ENCODE measurements around the gene HES7.

HES7 gene

GRCh38 chr17:8125154-8125946, 1.4 kb upstream of the HES7 start:
- Histone ChIP-seq H3K9me2 (replicated peaks; ENCODE audit: insufficient read depth, low read length) (no peaks in the 10 kb centered on the region), H3K27me3 (replicated peaks; ENCODE audit: insufficient read depth, low read length) (peaks cover 48% of the 10 kb centered on the region), H3K4me1 (ENCODE audit: low read length) (peaks cover 25% of the 10 kb centered on the region), H3K4me2 (ENCODE audit: low read depth, low read length) (peak overlapping the region; percentile 100), H2AFZ (ENCODE audit: low read length) (0 out of 2 replicates have a peak overlapping the region, but pooled peaks have one; percentile 93), H3F3A (ENCODE audit: insufficient read depth, low read length) (peaks cover 38% of the 10 kb centered on the region), H3K9ac (ENCODE audit: low read length) (peak overlapping the region; percentile 37; the same call in 1 of the 2 replicates), H3K9me3 (replicated peaks; ENCODE audit: insufficient read depth, low read length) (no peaks in the 10 kb centered on the region), H3K79me2 (ENCODE audit: low read length) (no peaks in the 10 kb centered on the region), H3K36me3 (replicated peaks; ENCODE audit: insufficient read depth, low read length) (no peaks in the 10 kb centered on the region), H3K27ac (ENCODE audit: low read length) (no peak overlapping the region), H4K20me1 (ENCODE audit: insufficient read depth, low read length) (no peaks in the 10 kb centered on the region), H3K4me3 (ENCODE audit: low read length) (peak overlapping the region; percentile 84)
- no peak for TF ChIP-seq EZH2 (optimal IDR thresholded peaks at IDR 0.05; ENCODE audit: low read depth, low read length)
- no peak for TF ChIP-seq CTCF (IDR thresholded peaks at IDR 0.05; ENCODE audit: low read length)
- TF ChIP-seq EZH2phosphoT487 (IDR thresholded peaks at IDR 0.05; ENCODE audit: low read length), result no peak
- peak; percentile 65 for DNase-seq

GRCh38 chr17:8124350-8125153, 646 bp upstream of the HES7 start:
- Histone ChIP-seq H3K9me2 (replicated peaks; ENCODE audit: insufficient read depth, low read length) (no peaks in the 10 kb centered on the region), H4K20me1 (ENCODE audit: insufficient read depth, low read length) (no peaks in the 10 kb centered on the region), H2AFZ (ENCODE audit: low read length) (no peak overlapping the region), H3K27me3 (replicated peaks; ENCODE audit: insufficient read depth, low read length) (peaks cover 40% of the 10 kb centered on the region), H3K9me3 (replicated peaks; ENCODE audit: insufficient read depth, low read length) (no peaks in the 10 kb centered on the region), H3K79me2 (ENCODE audit: low read length) (no peaks in the 10 kb centered on the region), H3K36me3 (replicated peaks; ENCODE audit: insufficient read depth, low read length) (no peaks in the 10 kb centered on the region), H3K9ac (ENCODE audit: low read length) (peak overlapping the region; percentile 5; the same call in 1 of the 2 replicates), H3F3A (ENCODE audit: insufficient read depth, low read length) (peaks cover 45% of the 10 kb centered on the region), H3K4me2 (ENCODE audit: low read depth, low read length) (peak overlapping the region; percentile 100), H3K4me3 (ENCODE audit: low read length) (peak overlapping the region; percentile 84), H3K27ac (ENCODE audit: low read length) (no peak overlapping the region), H3K4me1 (ENCODE audit: low read length) (peaks cover 25% of the 10 kb centered on the region)
- DNase-seq, result peak; percentile 22
- TF ChIP-seq CTCF (IDR thresholded peaks at IDR 0.05; ENCODE audit: low read length) (no peak), EZH2 (optimal IDR thresholded peaks at IDR 0.05; ENCODE audit: low read depth, low read length) (no peak), EZH2phosphoT487 (IDR thresholded peaks at IDR 0.05; ENCODE audit: low read length) (no peak)

GRCh38 chr17:8122924-8123694, 797 bp downstream of the HES7 start:
- peak; percentile 58 for DNase-seq
- TF ChIP-seq CTCF (IDR thresholded peaks at IDR 0.05; ENCODE audit: low read length), result no peak
- TF ChIP-seq EZH2phosphoT487 (IDR thresholded peaks at IDR 0.05; ENCODE audit: low read length), result no peak
- no peak for TF ChIP-seq EZH2 (optimal IDR thresholded peaks at IDR 0.05; ENCODE audit: low read depth, low read length)
- H3F3A ChIP-seq (ENCODE audit: insufficient read depth, low read length), result peaks cover 57% of the 10 kb centered on the region
- peak overlapping the region; percentile 84 for H3K4me3 ChIP-seq (ENCODE audit: low read length)
- H3K9me2 ChIP-seq (replicated peaks; ENCODE audit: insufficient read depth, low read length), result no peaks in the 10 kb centered on the region
- H3K4me2 ChIP-seq (ENCODE audit: low read depth, low read length), result peak overlapping the region; percentile 100
- peak overlapping the region; percentile 20; the same call in 1 of the 2 replicates for H3K9ac ChIP-seq (ENCODE audit: low read length)
- H3K9me3 ChIP-seq (replicated peaks; ENCODE audit: insufficient read depth, low read length), result no peaks in the 10 kb centered on the region
- H3K36me3 ChIP-seq (replicated peaks; ENCODE audit: insufficient read depth, low read length), result no peaks in the 10 kb centered on the region
- H3K4me1 ChIP-seq (ENCODE audit: low read length), result peaks cover 25% of the 10 kb centered on the region
- no peak overlapping the region for H3K27ac ChIP-seq (ENCODE audit: low read length)
- H3K27me3 ChIP-seq (replicated peaks; ENCODE audit: insufficient read depth, low read length), result peaks cover 26% of the 10 kb centered on the region
- H2AFZ ChIP-seq (ENCODE audit: low read length), result peak overlapping the region; percentile 57; the same call in 1 of the 2 replicates
- no peaks in the 10 kb centered on the region; the same call in 1 of the 2 replicates for H4K20me1 ChIP-seq (ENCODE audit: insufficient read depth, low read length)
- no peaks in the 10 kb centered on the region for H3K79me2 ChIP-seq (ENCODE audit: low read length)

All from MM.1S (cell line).